ENCODE results near the gene PRSS22. TPM values are rescaled to one million over a fixed set of nuclear protein-coding genes. Genes with fewer than 3 reads are reported as not detected.

The PRSS22 gene
- total RNA-seq, 2 experiments from 2014 or later = not detected

DNA sequence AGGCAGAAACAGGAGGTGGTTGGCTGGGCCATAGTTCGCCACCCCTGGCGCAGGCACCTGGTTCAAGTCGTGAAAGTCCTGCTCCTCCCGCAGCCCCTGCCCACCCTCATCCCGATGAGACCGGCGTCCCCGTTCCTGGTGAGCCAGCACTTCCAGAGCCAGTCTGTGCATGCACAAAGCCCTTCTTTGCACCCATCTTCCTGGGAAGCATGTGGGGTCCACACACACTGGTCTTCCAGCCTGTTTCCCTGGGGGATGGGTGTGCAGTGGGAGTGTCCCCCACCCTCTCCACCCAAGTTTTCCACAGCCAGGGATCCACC is 29.5 kb downstream of the PRSS22 start:
- H3K9me3 ChIP-seq (ENCODE audit: low read length) = no peaks in the 10 kb centered on the region
- H3K4me3 ChIP-seq (ENCODE audit: low read depth, low read length, poor library complexity, severe bottlenecking) = no peak overlapping the region
- no peaks in the 10 kb centered on the region for H4K20me1 ChIP-seq (ENCODE audit: insufficient read depth, low read length)
- no peaks in the 10 kb centered on the region for H3K4me1 ChIP-seq (ENCODE audit: insufficient read depth, low read length, poor library complexity, severe bottlenecking)
- no peak overlapping the region for H3K27ac ChIP-seq (ENCODE audit: low read depth, low read length, poor library complexity, severe bottlenecking)
- ChIA-PET POLR2A (interaction anchor here (0.5 kb wide), 1 partner anchor 39 kb away, joined by 5 read pairs; no protein-coding TSS in a partner anchor), CTCF (ENCODE audit: unreplicated experiment) (no interaction called here)
- H2AFZ ChIP-seq (ENCODE audit: low read length) = no peak overlapping the region
- TF ChIP-seq CTCF (conservative IDR thresholded peaks at IDR 0.05; ENCODE audit: low read length) (no peak), EZH2phosphoT487 (IDR thresholded peaks at IDR 0.05; ENCODE audit: borderline replicate concordance, low read depth, low read length) (no peak)
- no peak overlapping the region for H3K4me2 ChIP-seq (ENCODE audit: low read length)
- intact Hi-C loops (cut with micrococcal nuclease; ENCODE audit: unreplicated experiment) = no loop called here
- H3K79me2 ChIP-seq (ENCODE audit: insufficient read depth, low read depth, low read length) = no peaks in the 10 kb centered on the region
- no peak for DNase-seq (ENCODE audit: low spot score)
- H3K36me3 ChIP-seq (ENCODE audit: insufficient read depth, low read length) = no peaks in the 10 kb centered on the region
- BruUV-seq (replicated peaks) = no TSS peak
- H3K9me2 ChIP-seq (ENCODE audit: insufficient read depth, low read length) = no peaks in the 10 kb centered on the region

- no peak for DNase-seq (ENCODE audit: low spot score)
- no peaks in the 10 kb centered on the region for H3K36me3 ChIP-seq (ENCODE audit: insufficient read depth, low read length)
- H4K20me1 ChIP-seq (ENCODE audit: insufficient read depth, low read length) = no peaks in the 10 kb centered on the region
- intact Hi-C loops (cut with micrococcal nuclease; ENCODE audit: unreplicated experiment) = no loop called here
- no peaks in the 10 kb centered on the region for H3K4me1 ChIP-seq (ENCODE audit: insufficient read depth, low read length, poor library complexity, severe bottlenecking)
- H3K4me3 ChIP-seq (ENCODE audit: low read depth, low read length, poor library complexity, severe bottlenecking) = no peak overlapping the region
- no TSS peak for BruUV-seq (replicated peaks)
- H3K4me2 ChIP-seq (ENCODE audit: low read length) = no peak overlapping the region
- POLR2A ChIA-PET = no interaction called here
- H3K9me3 ChIP-seq (ENCODE audit: low read length) = no peaks in the 10 kb centered on the region
- no peak overlapping the region for H3K27ac ChIP-seq (ENCODE audit: low read depth, low read length, poor library complexity, severe bottlenecking)
- TF ChIP-seq CTCF (conservative IDR thresholded peaks at IDR 0.05; ENCODE audit: low read length) (no peak), EZH2phosphoT487 (IDR thresholded peaks at IDR 0.05; ENCODE audit: borderline replicate concordance, low read depth, low read length) (no peak)
- CTCF ChIA-PET (ENCODE audit: unreplicated experiment) = no interaction called here
- H3K9me2 ChIP-seq (ENCODE audit: insufficient read depth, low read length) = no peaks in the 10 kb centered on the region
- no peaks in the 10 kb centered on the region for H3K79me2 ChIP-seq (ENCODE audit: insufficient read depth, low read depth, low read length)
- H2AFZ ChIP-seq (ENCODE audit: low read length) = no peak overlapping the region
Measured at GRCh38 chr16:2827831-2828520, 30.0 kb downstream of the PRSS22 start.

- no peak for DNase-seq (ENCODE audit: low spot score)
- Histone ChIP-seq H3K4me1 (ENCODE audit: insufficient read depth, low read length, poor library complexity, severe bottlenecking) (no peaks in the 10 kb centered on the region), H4K20me1 (ENCODE audit: insufficient read depth, low read length) (no peaks in the 10 kb centered on the region), H3K4me2 (ENCODE audit: low read length) (no peak overlapping the region), H3K9me3 (ENCODE audit: low read length) (no peaks in the 10 kb centered on the region), H3K9me2 (ENCODE audit: insufficient read depth, low read length) (no peaks in the 10 kb centered on the region), H3K4me3 (ENCODE audit: low read depth, low read length, poor library complexity, severe bottlenecking) (no peak overlapping the region), H3K36me3 (ENCODE audit: insufficient read depth, low read length) (no peaks in the 10 kb centered on the region), H3K27ac (ENCODE audit: low read depth, low read length, poor library complexity, severe bottlenecking) (no peak overlapping the region), H3K79me2 (ENCODE audit: insufficient read depth, low read depth, low read length) (no peaks in the 10 kb centered on the region), H2AFZ (ENCODE audit: low read length) (no peak overlapping the region)
- BruUV-seq (replicated peaks) = no TSS peak
- intact Hi-C loops (cut with micrococcal nuclease; ENCODE audit: unreplicated experiment) = no loop called here
- CTCF ChIA-PET (ENCODE audit: unreplicated experiment) = no interaction called here
- no peak for TF ChIP-seq EZH2phosphoT487 (IDR thresholded peaks at IDR 0.05; ENCODE audit: borderline replicate concordance, low read depth, low read length)
- TF ChIP-seq CTCF (conservative IDR thresholded peaks at IDR 0.05; ENCODE audit: low read length) = no peak
- POLR2A ChIA-PET = no interaction called here
Measured at GRCh38 chr16:2827374-2827791, 30.6 kb downstream of the PRSS22 start.
